ENCODE results near the gene SHC3.

DNA sequence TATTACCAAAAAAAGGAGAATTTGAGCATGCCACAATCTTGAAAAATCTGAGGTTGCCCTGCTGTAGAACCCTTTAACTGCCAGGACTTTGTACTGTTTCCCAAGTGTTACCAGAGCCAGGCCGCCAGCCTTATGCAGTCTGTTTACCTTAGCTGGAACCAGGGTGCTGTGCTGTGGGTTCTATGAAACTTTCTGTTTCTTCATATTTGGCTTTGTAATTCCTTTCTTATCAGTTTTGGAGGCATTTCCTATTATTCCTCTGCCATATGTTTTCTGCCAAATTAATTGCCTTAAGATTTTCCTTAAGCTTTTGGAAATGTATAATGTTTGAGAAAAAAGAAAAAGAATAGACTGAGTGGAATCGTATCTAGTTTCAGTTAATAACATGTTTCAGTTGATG is 185.3 kb downstream of the SHC3 start:
- TF ChIP-seq, protein P1, sequence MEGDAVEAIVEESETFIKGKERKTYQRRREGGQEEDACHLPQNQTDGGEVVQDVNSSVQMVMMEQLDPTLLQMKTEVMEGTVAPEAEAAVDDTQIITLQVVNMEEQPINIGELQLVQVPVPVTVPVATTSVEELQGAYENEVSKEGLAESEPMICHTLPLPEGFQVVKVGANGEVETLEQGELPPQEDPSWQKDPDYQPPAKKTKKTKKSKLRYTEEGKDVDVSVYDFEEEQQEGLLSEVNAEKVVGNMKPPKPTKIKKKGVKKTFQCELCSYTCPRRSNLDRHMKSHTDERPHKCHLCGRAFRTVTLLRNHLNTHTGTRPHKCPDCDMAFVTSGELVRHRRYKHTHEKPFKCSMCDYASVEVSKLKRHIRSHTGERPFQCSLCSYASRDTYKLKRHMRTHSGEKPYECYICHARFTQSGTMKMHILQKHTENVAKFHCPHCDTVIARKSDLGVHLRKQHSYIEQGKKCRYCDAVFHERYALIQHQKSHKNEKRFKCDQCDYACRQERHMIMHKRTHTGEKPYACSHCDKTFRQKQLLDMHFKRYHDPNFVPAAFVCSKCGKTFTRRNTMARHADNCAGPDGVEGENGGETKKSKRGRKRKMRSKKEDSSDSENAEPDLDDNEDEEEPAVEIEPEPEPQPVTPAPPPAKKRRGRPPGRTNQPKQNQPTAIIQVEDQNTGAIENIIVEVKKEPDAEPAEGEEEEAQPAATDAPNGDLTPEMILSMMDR (IDR thresholded peaks at IDR 0.05; ENCODE audit: extremely low read depth in 1 of 2, insufficient read depth in 1 of 2, low read depth in 1 of 2, low read length in 2 of 2): no peak
- TF ChIP-seq POLR2A (IDR thresholded peaks at IDR 0.05; ENCODE audit: low read depth, low read length): no peak
- TF ChIP-seq JUN (IDR thresholded peaks at IDR 0.05; ENCODE audit: borderline replicate concordance, insufficient read depth, insufficient read length, low read depth): no peak
